Measurements from ENCODE around the gene DNAAF2.

DNA sequence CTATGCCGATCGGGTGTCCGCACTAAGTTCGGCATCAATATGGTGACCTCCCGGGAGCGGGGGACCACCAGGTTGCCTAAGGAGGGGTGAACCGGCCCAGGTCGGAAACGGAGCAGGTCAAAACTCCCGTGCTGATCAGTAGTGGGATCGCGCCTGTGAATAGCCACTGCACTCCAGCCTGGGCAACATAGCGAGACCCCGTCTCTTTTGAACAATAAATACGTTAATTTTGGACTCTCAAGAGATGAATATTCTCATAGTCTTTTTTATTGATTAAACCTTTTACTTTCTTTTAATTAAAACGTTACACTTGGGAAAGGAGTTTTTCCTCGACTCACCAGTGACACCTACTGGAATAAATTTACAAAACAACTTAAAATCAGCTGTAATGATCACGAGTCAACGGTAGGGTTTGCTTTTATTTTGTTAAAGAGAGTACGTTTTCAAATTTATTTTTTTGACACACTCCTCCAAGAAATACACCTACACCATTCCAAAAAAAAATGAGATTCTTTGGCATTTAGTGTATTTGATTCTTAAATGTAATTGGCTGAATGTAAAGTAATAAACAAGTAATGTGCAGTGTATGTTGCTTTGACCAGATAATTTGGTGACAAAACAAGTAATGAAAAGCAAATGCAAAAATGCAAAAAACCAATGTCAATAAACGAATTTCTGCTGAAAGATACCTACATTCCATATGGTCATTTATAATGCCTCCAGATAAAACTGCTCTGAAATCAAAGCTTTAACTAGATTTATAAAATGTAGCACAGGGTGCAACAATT, 48.2 kb downstream of the DNAAF2 start:
- peak; percentile 84 for TF ChIP-seq CTCF (IDR thresholded peaks at IDR 0.05; ENCODE audit: low read depth, low read length, missing input control)
- TF ChIP-seq, protein P1, sequence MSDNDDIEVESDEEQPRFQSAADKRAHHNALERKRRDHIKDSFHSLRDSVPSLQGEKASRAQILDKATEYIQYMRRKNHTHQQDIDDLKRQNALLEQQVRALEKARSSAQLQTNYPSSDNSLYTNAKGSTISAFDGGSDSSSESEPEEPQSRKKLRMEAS (IDR thresholded peaks at IDR 0.05) = peak; percentile 7
- peak in 1 of 2 donors; percentile 8 for TF ChIP-seq JUND (IDR thresholded peaks at IDR 0.05)
- peak; percentile 66 to 70 for TF ChIP-seq RAD21 (IDR thresholded peaks at IDR 0.05)

All from liver (tissue), 3 donors.